HFFc6 (cell line): Measurements from ENCODE around the gene GALNT18. TPM values are rescaled to one million over a fixed set of nuclear protein-coding genes. Genes with fewer than 3 reads are reported as not detected.

ENCODE experiments used
- DNase-seq: peaks from one replicate; pipeline ENCODE4 v3.0.0-alpha.2; 2018
- H3K27ac Mint-ChIP-seq: 2 replicates; pipeline ENCODE4 v1.8.0; 2020; ENCODE audit warnings: mild to moderate bottlenecking, mixed read lengths
- H3K27me3 Mint-ChIP-seq: 2 replicates; pipeline ENCODE4 v1.8.0; 2021; ENCODE audit warnings: mild to moderate bottlenecking, moderate library complexity, mixed read lengths; ENCODE audit not compliant: insufficient read depth
- H3K36me3 Mint-ChIP-seq: 2 replicates; pipeline ENCODE4 v1.8.0; 2021; ENCODE audit warnings: low read depth, mixed read lengths
- H3K4me1 Mint-ChIP-seq: 2 replicates; pipeline ENCODE4 v1.8.0; 2020; ENCODE audit warnings: low read depth, mixed read lengths
- H3K4me3 Mint-ChIP-seq: 2 replicates; pipeline ENCODE4 v1.8.0; 2020; ENCODE audit warnings: mild to moderate bottlenecking, moderate library complexity, mixed read lengths
- H3K9me3 Mint-ChIP-seq: 2 replicates; pipeline ENCODE4 v1.8.0; 2020; ENCODE audit warnings: mild to moderate bottlenecking, mixed read lengths
- CTCF ChIP-seq: fragments of 200-600 bp; sonication (generic); IDR thresholded peaks from 2 replicates; pipeline ENCODE4 v1.5.0; 2021; ENCODE audit warnings: antibody characterized with exemption, mild to moderate bottlenecking
- total RNA-seq, 6 experiments: library from RNA; stranded (reverse); fragmentation: NEBNext Ultra II Directional; extraction: Animal tissue kit (Norgen Biotek cat#: 25700); gene quantifications; 2 replicates in 1 of 6; 3 replicates in 5 of 6; pipeline ENCODE4 v1.2.3, GENCODE V29; 2021

Gene GALNT18
- total RNA-seq, 6 experiments from 2014 or later: 2.7 to 13.7 (median 12.4) TPM

GRCh38 chr11:11313426-11313825, 308.4 kb downstream of the GALNT18 start:
- Mint-ChIP-seq H3K36me3 (no peaks in the 10 kb centered on the region), H3K27ac (no peak overlapping the region), H3K9me3 (no peaks in the 10 kb centered on the region), H3K4me3 (no peak overlapping the region), H3K4me1 (peaks cover 23% of the 10 kb centered on the region; the same call in 1 of the 2 replicates), H3K27me3 (peaks cover 9% of the 10 kb centered on the region)
- no peak for TF ChIP-seq CTCF
- no peak for DNase-seq

GRCh38 chr11:11312738-11313137, 309.1 kb downstream of the GALNT18 start:
- Mint-ChIP-seq H3K4me3 (no peak overlapping the region), H3K27me3 (peaks cover 9% of the 10 kb centered on the region), H3K36me3 (no peaks in the 10 kb centered on the region), H3K4me1 (peaks cover 22% of the 10 kb centered on the region; the same call in 1 of the 2 replicates), H3K9me3 (no peaks in the 10 kb centered on the region), H3K27ac (no peak overlapping the region)
- TF ChIP-seq CTCF: no peak
- no peak for DNase-seq

- TF ChIP-seq CTCF: no peak
- no peak overlapping the region for H3K4me3 Mint-ChIP-seq
- no peaks in the 10 kb centered on the region for H3K9me3 Mint-ChIP-seq
- no peaks in the 10 kb centered on the region for H3K36me3 Mint-ChIP-seq
- H3K4me1 Mint-ChIP-seq: peaks cover 17% of the 10 kb centered on the region; the same call in 1 of the 2 replicates
- no peak overlapping the region for H3K27ac Mint-ChIP-seq
- peaks cover 13% of the 10 kb centered on the region for H3K27me3 Mint-ChIP-seq
- DNase-seq: no peak
These were observed 310.6 kb downstream of the GALNT18 start for GRCh38 chr11:11311169-11311568.

GRCh38 chr11:11309906-11310305, 311.9 kb downstream of the GALNT18 start:
- H3K9me3 Mint-ChIP-seq: no peaks in the 10 kb centered on the region
- no peak overlapping the region for H3K27ac Mint-ChIP-seq
- H3K4me3 Mint-ChIP-seq: no peak overlapping the region
- no peaks in the 10 kb centered on the region for H3K36me3 Mint-ChIP-seq
- no peak for DNase-seq
- no peak for TF ChIP-seq CTCF
- H3K27me3 Mint-ChIP-seq: peaks cover 13% of the 10 kb centered on the region
- peaks cover 17% of the 10 kb centered on the region; the same call in 1 of the 2 replicates for H3K4me1 Mint-ChIP-seq

- Mint-ChIP-seq H3K9me3 (no peaks in the 10 kb centered on the region), H3K4me3 (no peak overlapping the region), H3K4me1 (peaks cover 7% of the 10 kb centered on the region; the same call in 1 of the 2 replicates), H3K36me3 (no peaks in the 10 kb centered on the region), H3K27ac (no peak overlapping the region), H3K27me3 (peaks cover 17% of the 10 kb centered on the region)
- DNase-seq: no peak
- TF ChIP-seq CTCF: no peak
These were observed 313.6 kb downstream of the GALNT18 start for GRCh38 chr11:11308249-11308648.

- DNase-seq: no peak
These were observed 314.9 kb downstream of the GALNT18 start for GRCh38 chr11:11306855-11307254.

More at GRCh38 chr11:11306855-11307254, 314.9 kb downstream of the GALNT18 start:
- Mint-ChIP-seq H3K27me3 (peaks cover 24% of the 10 kb centered on the region), H3K27ac (no peak overlapping the region), H3K4me1 (no peaks in the 10 kb centered on the region), H3K4me3 (no peak overlapping the region), H3K9me3 (no peaks in the 10 kb centered on the region), H3K36me3 (no peaks in the 10 kb centered on the region)
- no peak for TF ChIP-seq CTCF
